WTC11 (cell line): ENCODE data around the gene ZGLP1. TPM values are rescaled to one million over a fixed set of nuclear protein-coding genes. Genes with fewer than 3 reads are reported as not detected.

Experiments used
- ATAC-seq: fragments of 200-7000 bp; cut with Tn5 transposase; 2 replicates; pipeline ENCODE4 v1.10.0; 2021; ENCODE audit warnings: mild to moderate bottlenecking, moderate library complexity
- CTCF ChIA-PET: fragments of 300-600 bp; sonication (Branson Sonifier 250); formaldehyde crosslinking; loops from one replicate; lab custom pipeline; 2021; ENCODE audit warnings: antibody characterized with exemption; lab: Charles Lee
- POLR2A ChIA-PET: fragments of 350-600 bp; sonication (Branson Sonifier 250); formaldehyde crosslinking; loops from one replicate; lab custom pipeline; 2021; ENCODE audit warnings: antibody characterized with exemption; lab: Charles Lee
- DNase-seq: peaks from one replicate; pipeline ENCODE4 v3.0.0; 2021; ENCODE audit warnings: low spot score
- H3K27ac Mint-ChIP-seq: 2 replicates; pipeline ENCODE4 v1.8.0; 2021; ENCODE audit warnings: mixed read lengths
- H3K27me3 Mint-ChIP-seq: 2 replicates; pipeline ENCODE4 v1.8.0; 2021; ENCODE audit warnings: low read depth, mild to moderate bottlenecking, moderate library complexity, mixed read lengths
- H3K36me3 Mint-ChIP-seq: 2 replicates; pipeline ENCODE4 v1.8.0; 2021; ENCODE audit warnings: mixed read lengths
- H3K4me1 Mint-ChIP-seq: 2 replicates; pipeline ENCODE4 v1.8.0; 2022; ENCODE audit warnings: mixed read lengths
- H3K4me3 Mint-ChIP-seq: 2 replicates; pipeline ENCODE4 v1.8.0; 2021; ENCODE audit warnings: mild to moderate bottlenecking, moderate library complexity, mixed read lengths
- H3K9me3 Mint-ChIP-seq: 2 replicates; pipeline ENCODE4 v1.8.0; 2021; ENCODE audit warnings: mixed read lengths
- ATF1 ChIP-seq: sonication (generic); formaldehyde crosslinking; IDR thresholded peaks from 2 replicates; pipeline ENCODE4 v1.8.1; 2023; ENCODE audit warnings: mild to moderate bottlenecking, moderate library complexity, missing genetic modification reagents
- ATF3 ChIP-seq: sonication (generic); formaldehyde crosslinking; conservative IDR thresholded peaks from 2 replicates; pipeline ENCODE4 v1.8.1; 2022; ENCODE audit warnings: mild to moderate bottlenecking, missing genetic modification reagents
- ATF6 ChIP-seq: sonication (generic); formaldehyde crosslinking; IDR thresholded peaks from 2 replicates; pipeline ENCODE4 v1.8.1; 2023; ENCODE audit warnings: mild to moderate bottlenecking, missing genetic modification reagents
- EMX1 ChIP-seq: fragments of 250-450 bp; sonication (Bioruptor Pico); IDR thresholded peaks from 2 replicates; pipeline ENCODE4 v1.8.0; 2021; ENCODE audit warnings: mild to moderate bottlenecking
- FOXP1 ChIP-seq: sonication (generic); formaldehyde crosslinking; IDR thresholded peaks from 2 replicates; pipeline ENCODE4 v1.8.0; 2022; ENCODE audit warnings: missing genetic modification reagents, mild to moderate bottlenecking, moderate library complexity, borderline replicate concordance
- FOXP4 ChIP-seq: sonication (generic); formaldehyde crosslinking; IDR thresholded peaks from 2 replicates; pipeline ENCODE4 v1.8.0; 2022; ENCODE audit warnings: mild to moderate bottlenecking, missing genetic modification reagents
- GRHL2 ChIP-seq: fragments of 250-450 bp; sonication (Bioruptor Pico); IDR thresholded peaks from 2 replicates; pipeline ENCODE4 v1.8.0; 2022; ENCODE audit warnings: mild to moderate bottlenecking, moderate library complexity; ENCODE audit not compliant: insufficient replicate concordance, severe bottlenecking
- IRF2 ChIP-seq: sonication (generic); formaldehyde crosslinking; IDR thresholded peaks from 2 replicates; pipeline ENCODE4 v1.8.0; 2022; ENCODE audit warnings: low read depth, missing genetic modification reagents, borderline replicate concordance
- JUN ChIP-seq: sonication (generic); formaldehyde crosslinking; IDR thresholded peaks from 2 replicates; pipeline ENCODE4 v1.8.0; 2023; ENCODE audit warnings: mild to moderate bottlenecking, missing genetic modification reagents
- KAT7 ChIP-seq: sonication (generic); formaldehyde crosslinking; IDR thresholded peaks from 2 replicates; pipeline ENCODE4 v1.8.1; 2023; ENCODE audit warnings: missing genetic modification reagents, mild to moderate bottlenecking, borderline replicate concordance
- MAX ChIP-seq: sonication (generic); formaldehyde crosslinking; IDR thresholded peaks from 2 replicates; pipeline ENCODE4 v1.8.0; 2022; ENCODE audit warnings: mild to moderate bottlenecking, missing genetic modification reagents
- MLX ChIP-seq: sonication (generic); formaldehyde crosslinking; IDR thresholded peaks from 2 replicates; pipeline ENCODE4 v1.8.1; 2023; ENCODE audit warnings: mild to moderate bottlenecking, missing genetic modification reagents, moderate library complexity
- NR1H2 ChIP-seq: sonication (generic); formaldehyde crosslinking; IDR thresholded peaks from 2 replicates; pipeline ENCODE4 v1.9.0; 2021; ENCODE audit warnings: mild to moderate bottlenecking, moderate library complexity, missing genetic modification reagents
- SOX15 ChIP-seq: fragments of 250-450 bp; sonication (Bioruptor Pico); IDR thresholded peaks from 2 replicates; pipeline ENCODE4 v1.9.0; 2021; ENCODE audit warnings: mild to moderate bottlenecking
- TCF7 ChIP-seq: sonication (generic); formaldehyde crosslinking; IDR thresholded peaks from 2 replicates; pipeline ENCODE4 v1.8.0; 2022; ENCODE audit warnings: mild to moderate bottlenecking, low read depth, missing genetic modification reagents, moderate library complexity
- ZNF671 ChIP-seq: fragments of 250-450 bp; sonication (Bioruptor Pico); IDR thresholded peaks from 2 replicates; pipeline ENCODE4 v1.8.0; 2021; ENCODE audit warnings: mild to moderate bottlenecking
- total RNA-seq: library from RNA; stranded (reverse); gene quantifications from 3 replicates; pipeline ENCODE4 v1.2.3, GENCODE V29; 2021

ZGLP1 gene
- total RNA-seq, 1 experiment from 2014 or later, result 5.9 TPM

GRCh38 chr19:10332965-10333757, 23.5 kb upstream of the ZGLP1 start, which contains the start of gene RAVER1 (continued):
- TF ChIP-seq MLX (CRISPR knock-in tag) (no peak), NR1H2 (CRISPR knock-in tag) (no peak), FOXP4 (CRISPR knock-in tag) (0 out of 2 replicates have a peak, but pooled peaks have one; percentile 29), SOX15 (CRISPR knock-in tag) (no peak), ZNF671 (no peak), TCF7 (no peak), GRHL2 (no peak), MAX (CRISPR knock-in tag) (peak; percentile 73), IRF2 (CRISPR knock-in tag) (no peak), EMX1 (CRISPR knock-in tag) (no peak), ATF3 (CRISPR knock-in tag) (no peak), JUN (CRISPR knock-in tag) (peak; percentile 74), ATF6 (no peak)

- peaks cover 10% of the 10 kb centered on the region for H3K27me3 Mint-ChIP-seq
- ChIA-PET POLR2A (interaction anchor here (0.8 to 1.5 kb wide), 2 partner anchors 12 to 43 kb away, joined by 3 to 4 read pairs; partner anchors contain the start of gene ICAM5), CTCF (interaction anchor here (1.0 to 5.1 kb wide), 7 partner anchors 48 to 151 kb away, joined by 3 to 55 read pairs (median 6); partner anchors contain the start of genes ICAM1 and TYK2)
- ATAC-seq (no peak), DNase-seq (no peak)
- peak overlapping the region; percentile 90 for H3K27ac Mint-ChIP-seq
- peaks cover 27% of the 10 kb centered on the region for H3K36me3 Mint-ChIP-seq
- TF ChIP-seq ATF1 (CRISPR knock-in tag) (no peak), FOXP1 (CRISPR knock-in tag) (0 out of 2 replicates have a peak, but pooled peaks have one; percentile 33), KAT7 (CRISPR knock-in tag) (0 out of 2 replicates have a peak, but pooled peaks have one; percentile 35), FOXP4 (CRISPR knock-in tag) (no peak)
- no peaks in the 10 kb centered on the region for H3K9me3 Mint-ChIP-seq
- H3K4me3 Mint-ChIP-seq, result peak overlapping the region; percentile 93
- peaks cover 16% of the 10 kb centered on the region for H3K4me1 Mint-ChIP-seq
These were observed 22.7 kb upstream of the ZGLP1 start for GRCh38 chr19:10332158-10332964.
